ENCODE measurements around the gene MYO18B.

Gene MYO18B

GRCh38 chr22:25892678-25893077 is 150.7 kb downstream of the MYO18B start (continued):
- TF ChIP-seq PATZ1 (CRISPR knock-in tag; IDR thresholded peaks at IDR 0.05; ENCODE audit: borderline replicate concordance) (no peak), CSRNP3 (CRISPR knock-in tag; IDR thresholded peaks at IDR 0.05) (no peak), ZC3H10 (CRISPR knock-in tag; IDR thresholded peaks at IDR 0.05) (no peak), ZFP3 (CRISPR knock-in tag; IDR thresholded peaks at IDR 0.05) (no peak), TOX (CRISPR knock-in tag; IDR thresholded peaks at IDR 0.05; ENCODE audit: borderline replicate concordance) (no peak), PPARA (CRISPR knock-in tag; IDR thresholded peaks at IDR 0.05; ENCODE audit: borderline replicate concordance) (no peak), ESRRG (CRISPR knock-in tag; IDR thresholded peaks at IDR 0.05) (no peak), RARB (CRISPR knock-in tag; IDR thresholded peaks at IDR 0.05) (no peak), GLIS3 (CRISPR knock-in tag; IDR thresholded peaks at IDR 0.05) (no peak)

GRCh38 chr22:25895678-25896077 is 153.7 kb downstream of the MYO18B start:
- no peak for ATAC-seq

More at GRCh38 chr22:25895678-25896077, 153.7 kb downstream of the MYO18B start:
- no peak for TF ChIP-seq ZNF565 (CRISPR knock-in tag; conservative IDR thresholded peaks at IDR 0.05; ENCODE audit: low read depth)
- TF ChIP-seq ESRRG (CRISPR knock-in tag; IDR thresholded peaks at IDR 0.05) = no peak
- no peak for TF ChIP-seq ARNTL (CRISPR knock-in tag; IDR thresholded peaks at IDR 0.05; ENCODE audit: borderline replicate concordance, low read depth)
- TF ChIP-seq GLIS3 (CRISPR knock-in tag; IDR thresholded peaks at IDR 0.05) = no peak
- no peak for TF ChIP-seq ZFP30 (CRISPR knock-in tag; IDR thresholded peaks at IDR 0.05)
- no peak for TF ChIP-seq ISL1 (CRISPR knock-in tag; IDR thresholded peaks at IDR 0.05)
- TF ChIP-seq ZC3H10 (CRISPR knock-in tag; IDR thresholded peaks at IDR 0.05) = no peak
- TF ChIP-seq CSRNP3 (CRISPR knock-in tag; IDR thresholded peaks at IDR 0.05) = no peak
- no peak for TF ChIP-seq TSHZ2 (CRISPR knock-in tag; IDR thresholded peaks at IDR 0.05)
- no peak for TF ChIP-seq POU6F1 (CRISPR knock-in tag; IDR thresholded peaks at IDR 0.05; ENCODE audit: borderline replicate concordance, low read depth)
